Measurements from ENCODE around the gene RNF169. TPM values are rescaled to one million over a fixed set of nuclear protein-coding genes. Genes with fewer than 3 reads are reported as not detected.

RNF169 gene
- total RNA-seq, 1 experiment from 2014 or later = 47.0 TPM

DNA sequence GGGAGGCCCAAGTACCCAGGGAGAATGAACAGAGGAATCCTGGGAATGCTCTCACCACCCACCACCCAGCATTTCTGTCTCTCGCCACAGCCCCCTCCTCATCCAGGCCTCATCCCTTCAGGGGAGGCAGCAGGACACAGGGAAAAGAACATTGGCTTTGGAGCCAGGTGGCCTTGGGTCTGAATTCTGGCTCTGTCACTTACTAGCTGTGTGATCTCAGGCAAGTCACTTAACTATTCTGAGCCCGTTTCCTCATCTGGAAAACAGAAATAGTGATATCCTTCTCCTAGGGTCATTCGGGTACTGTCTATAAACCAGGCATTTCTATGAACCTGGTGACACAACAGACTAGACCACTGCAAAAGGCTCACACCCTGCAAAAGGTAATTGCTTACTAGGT lies 39.5 kb upstream of the RNF169 start:
- H3K4me2 ChIP-seq (ENCODE audit: low read depth, low read length, poor library complexity, severe bottlenecking) = no peak overlapping the region
- no peaks in the 10 kb centered on the region for H3K27me3 ChIP-seq (ENCODE audit: low read length)
- H3K9me2 ChIP-seq (replicated peaks; ENCODE audit: insufficient read depth, low read length) = no peaks in the 10 kb centered on the region
- H3K4me3 ChIP-seq (ENCODE audit: low read length) = no peak overlapping the region
- H3K36me3 ChIP-seq (ENCODE audit: insufficient read depth, low read length) = no peaks in the 10 kb centered on the region
- H3K9me3 ChIP-seq (ENCODE audit: low read length) = no peaks in the 10 kb centered on the region
- H4K20me1 ChIP-seq (ENCODE audit: insufficient read depth, low read depth, low read length) = no peaks in the 10 kb centered on the region
- H2AFZ ChIP-seq (ENCODE audit: low read length) = no peak overlapping the region
- no peak for DNase-seq
- H3K9ac ChIP-seq (ENCODE audit: low read length) = no peak overlapping the region
- no peak overlapping the region for H3K27ac ChIP-seq (ENCODE audit: low read length)
- H3K79me2 ChIP-seq (ENCODE audit: low read length) = no peaks in the 10 kb centered on the region
- no peaks in the 10 kb centered on the region for H3K4me1 ChIP-seq (ENCODE audit: low read length)

DNA sequence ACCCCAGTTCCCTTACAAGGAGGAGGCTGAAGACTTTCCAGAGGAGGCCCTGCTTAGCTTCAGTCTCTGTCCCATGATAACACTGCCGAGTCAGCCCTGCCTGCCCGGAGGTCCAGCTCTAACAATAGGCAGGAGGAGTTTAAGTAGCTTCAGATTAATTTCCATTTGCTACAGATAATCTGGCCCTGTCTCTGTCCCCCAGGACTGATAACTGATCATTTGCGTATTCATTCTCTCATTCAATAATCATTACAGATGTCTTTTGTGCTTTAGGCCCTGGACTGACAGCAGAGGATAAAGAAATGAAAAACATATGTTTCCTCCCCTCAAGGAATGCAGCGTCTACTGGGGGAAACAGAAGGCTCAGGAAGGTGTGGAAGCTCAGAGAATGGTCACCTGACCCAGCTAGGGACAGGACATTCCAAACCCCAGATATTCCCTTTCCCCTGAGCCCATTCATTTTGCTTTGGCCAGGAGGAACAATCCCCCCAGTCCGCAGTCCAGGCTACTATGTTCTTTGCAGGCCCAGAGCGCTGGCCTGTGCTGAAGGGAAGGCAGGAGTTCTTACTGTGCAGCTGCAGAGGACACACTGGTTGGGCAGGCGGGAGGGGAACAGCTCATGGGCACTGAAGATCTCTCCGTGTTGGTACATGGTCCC lies 38.2 kb upstream of the RNF169 start:
- no peak overlapping the region for H3K27ac ChIP-seq (ENCODE audit: low read length)
- no peaks in the 10 kb centered on the region for H3K27me3 ChIP-seq (ENCODE audit: low read length)
- H3K36me3 ChIP-seq (ENCODE audit: insufficient read depth, low read length) = no peaks in the 10 kb centered on the region
- no peak overlapping the region for H3K4me3 ChIP-seq (ENCODE audit: low read length)
- H3K9ac ChIP-seq (ENCODE audit: low read length) = no peak overlapping the region
- H3K4me2 ChIP-seq (ENCODE audit: low read depth, low read length, poor library complexity, severe bottlenecking) = no peak overlapping the region
- DNase-seq = no peak
- no peaks in the 10 kb centered on the region for H4K20me1 ChIP-seq (ENCODE audit: insufficient read depth, low read depth, low read length)
- H2AFZ ChIP-seq (ENCODE audit: low read length) = no peak overlapping the region
- no peaks in the 10 kb centered on the region for H3K9me2 ChIP-seq (replicated peaks; ENCODE audit: insufficient read depth, low read length)
- no peaks in the 10 kb centered on the region for H3K79me2 ChIP-seq (ENCODE audit: low read length)
- no peaks in the 10 kb centered on the region for H3K4me1 ChIP-seq (ENCODE audit: low read length)
- no peaks in the 10 kb centered on the region for H3K9me3 ChIP-seq (ENCODE audit: low read length)

DNA sequence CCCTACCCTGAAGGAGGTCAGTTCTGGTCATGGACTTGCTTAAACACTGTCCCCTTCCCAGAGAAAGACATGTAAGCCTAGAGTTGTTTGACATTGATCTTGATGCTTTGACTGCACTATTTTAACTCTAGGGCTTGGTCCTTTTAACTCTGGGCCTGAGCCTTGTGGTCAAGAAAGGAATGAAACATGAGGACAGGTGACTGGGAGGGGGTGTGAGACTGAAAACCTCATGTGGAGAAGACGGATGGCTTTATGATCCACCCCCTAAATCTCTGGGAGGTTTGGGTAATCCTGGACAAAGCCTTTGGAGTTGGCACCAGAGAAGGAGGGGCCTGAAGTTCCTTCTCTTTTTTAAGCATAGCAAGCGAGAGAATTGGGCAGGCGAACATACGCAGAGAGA lies 35.0 kb upstream of the RNF169 start:
- H4K20me1 ChIP-seq (ENCODE audit: insufficient read depth, low read depth, low read length) = no peaks in the 10 kb centered on the region
- no peak overlapping the region for H3K4me2 ChIP-seq (ENCODE audit: low read depth, low read length, poor library complexity, severe bottlenecking)
- H3K9ac ChIP-seq (ENCODE audit: low read length) = no peak overlapping the region

DNA sequence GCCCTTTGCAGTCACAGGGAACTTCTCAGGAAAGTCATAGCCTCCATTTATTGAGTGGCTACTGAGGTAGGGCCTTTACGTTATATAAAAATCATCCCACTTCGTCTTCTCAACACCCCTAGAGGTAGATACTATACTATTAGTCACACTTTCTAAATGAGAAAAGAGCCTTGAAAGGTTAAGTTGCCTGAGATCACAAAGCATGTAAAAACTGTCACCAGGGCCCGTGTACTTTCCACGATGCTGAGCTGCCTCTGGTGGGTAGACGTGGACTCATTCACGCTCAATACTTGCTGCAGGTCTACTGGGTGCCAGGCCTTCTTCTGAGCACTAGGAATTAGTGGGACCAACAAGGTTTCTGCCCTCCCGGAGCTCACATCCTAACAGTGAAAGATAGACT lies 33.7 kb upstream of the RNF169 start:
- Histone ChIP-seq H3K4me3 (ENCODE audit: low read length) (no peak overlapping the region), H2AFZ (ENCODE audit: low read length) (no peak overlapping the region), H3K27me3 (ENCODE audit: low read length) (no peaks in the 10 kb centered on the region), H3K79me2 (ENCODE audit: low read length) (no peaks in the 10 kb centered on the region), H3K9me2 (replicated peaks; ENCODE audit: insufficient read depth, low read length) (no peaks in the 10 kb centered on the region), H3K4me1 (ENCODE audit: low read length) (no peaks in the 10 kb centered on the region), H3K4me2 (ENCODE audit: low read depth, low read length, poor library complexity, severe bottlenecking) (no peak overlapping the region), H3K27ac (ENCODE audit: low read length) (no peak overlapping the region), H3K9me3 (ENCODE audit: low read length) (no peaks in the 10 kb centered on the region), H3K36me3 (ENCODE audit: insufficient read depth, low read length) (no peaks in the 10 kb centered on the region), H4K20me1 (ENCODE audit: insufficient read depth, low read depth, low read length) (no peaks in the 10 kb centered on the region), H3K9ac (ENCODE audit: low read length) (no peak overlapping the region)
- no peak for DNase-seq

More for the DNA sequence above, 35.0 kb upstream of the RNF169 start:
- Histone ChIP-seq H3K27me3 (ENCODE audit: low read length) (no peaks in the 10 kb centered on the region), H2AFZ (ENCODE audit: low read length) (no peak overlapping the region), H3K27ac (ENCODE audit: low read length) (no peak overlapping the region), H3K9me2 (replicated peaks; ENCODE audit: insufficient read depth, low read length) (no peaks in the 10 kb centered on the region), H3K79me2 (ENCODE audit: low read length) (no peaks in the 10 kb centered on the region), H3K9me3 (ENCODE audit: low read length) (no peaks in the 10 kb centered on the region), H3K36me3 (ENCODE audit: insufficient read depth, low read length) (no peaks in the 10 kb centered on the region), H3K4me1 (ENCODE audit: low read length) (no peaks in the 10 kb centered on the region), H3K4me3 (ENCODE audit: low read length) (no peak overlapping the region)
- no peak for DNase-seq

DNA sequence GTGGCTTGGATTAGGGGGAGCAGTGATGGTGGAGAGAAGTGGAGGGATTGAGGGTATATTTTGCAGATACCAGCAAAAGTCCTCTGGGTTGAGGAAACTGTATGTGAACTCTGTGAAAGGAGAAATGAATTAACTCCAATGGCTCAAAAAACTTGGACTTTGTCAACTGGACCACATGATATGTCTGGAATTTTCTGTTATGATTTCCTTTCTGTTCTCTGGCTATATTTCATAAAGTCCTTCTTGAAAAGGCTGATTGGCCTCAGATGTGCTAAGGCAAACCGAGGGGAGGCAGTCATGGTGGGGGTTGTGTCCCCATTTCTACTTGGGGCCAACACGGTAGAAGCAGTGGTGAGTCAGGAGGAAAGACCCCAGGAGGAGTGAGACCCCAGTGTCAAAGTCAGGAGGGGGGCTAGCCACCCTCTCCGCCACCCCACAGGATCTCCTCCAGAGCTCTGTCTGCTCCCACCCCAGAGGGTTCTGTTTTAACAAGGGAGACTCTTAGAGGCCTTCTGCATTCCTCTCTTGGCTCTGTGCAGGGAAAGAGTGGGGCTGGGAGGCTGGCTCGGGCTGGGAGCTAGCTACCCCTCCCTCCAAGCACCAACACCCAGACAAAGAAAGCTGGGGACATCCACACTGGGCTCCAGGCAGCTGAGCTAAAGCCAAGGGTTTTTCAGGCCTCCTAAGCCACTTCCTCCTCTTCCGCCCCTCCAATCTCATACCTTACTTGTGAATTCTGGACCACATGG lies 31.3 kb upstream of the RNF169 start:
- Histone ChIP-seq H3K27me3 (ENCODE audit: low read length) (no peaks in the 10 kb centered on the region), H2AFZ (ENCODE audit: low read length) (no peak overlapping the region), H3K9ac (ENCODE audit: low read length) (no peak overlapping the region), H3K9me3 (ENCODE audit: low read length) (no peaks in the 10 kb centered on the region), H4K20me1 (ENCODE audit: insufficient read depth, low read depth, low read length) (no peaks in the 10 kb centered on the region), H3K36me3 (ENCODE audit: insufficient read depth, low read length) (no peaks in the 10 kb centered on the region), H3K27ac (ENCODE audit: low read length) (no peak overlapping the region), H3K4me3 (ENCODE audit: low read length) (no peak overlapping the region), H3K4me1 (ENCODE audit: low read length) (no peaks in the 10 kb centered on the region), H3K4me2 (ENCODE audit: low read depth, low read length, poor library complexity, severe bottlenecking) (no peak overlapping the region), H3K9me2 (replicated peaks; ENCODE audit: insufficient read depth, low read length) (no peaks in the 10 kb centered on the region), H3K79me2 (ENCODE audit: low read length) (no peaks in the 10 kb centered on the region)
- no peak for DNase-seq

DNA sequence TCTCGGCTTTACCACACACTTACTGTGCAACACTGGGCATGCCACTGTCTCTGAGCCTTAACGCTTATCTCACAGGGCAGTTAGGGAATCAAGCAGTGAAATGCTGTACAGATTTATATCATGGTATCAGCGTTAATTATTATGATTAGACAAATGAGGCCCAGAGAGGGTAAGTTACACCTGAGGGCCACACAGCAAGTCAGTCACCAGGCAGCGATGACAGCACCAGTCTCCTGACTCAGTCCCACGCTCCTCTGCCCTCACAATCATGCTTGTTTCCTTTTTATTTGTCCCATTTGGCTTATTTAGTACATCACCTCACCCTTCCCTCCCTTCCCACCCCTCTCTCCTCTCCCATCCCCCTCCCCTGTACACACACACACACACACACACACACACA lies 29.6 kb upstream of the RNF169 start:
- no peaks in the 10 kb centered on the region for H3K79me2 ChIP-seq (ENCODE audit: low read length)
- no peak overlapping the region for H3K4me2 ChIP-seq (ENCODE audit: low read depth, low read length, poor library complexity, severe bottlenecking)
- no peaks in the 10 kb centered on the region for H3K9me3 ChIP-seq (ENCODE audit: low read length)
- no peaks in the 10 kb centered on the region for H4K20me1 ChIP-seq (ENCODE audit: insufficient read depth, low read depth, low read length)
- no peak overlapping the region for H2AFZ ChIP-seq (ENCODE audit: low read length)
- H3K27ac ChIP-seq (ENCODE audit: low read length) = no peak overlapping the region
- H3K9ac ChIP-seq (ENCODE audit: low read length) = no peak overlapping the region
- no peaks in the 10 kb centered on the region for H3K4me1 ChIP-seq (ENCODE audit: low read length)
- H3K4me3 ChIP-seq (ENCODE audit: low read length) = no peak overlapping the region
- H3K27me3 ChIP-seq (ENCODE audit: low read length) = no peaks in the 10 kb centered on the region
- no peaks in the 10 kb centered on the region for H3K9me2 ChIP-seq (replicated peaks; ENCODE audit: insufficient read depth, low read length)
- H3K36me3 ChIP-seq (ENCODE audit: insufficient read depth, low read length) = no peaks in the 10 kb centered on the region
- no peak for DNase-seq

DNA sequence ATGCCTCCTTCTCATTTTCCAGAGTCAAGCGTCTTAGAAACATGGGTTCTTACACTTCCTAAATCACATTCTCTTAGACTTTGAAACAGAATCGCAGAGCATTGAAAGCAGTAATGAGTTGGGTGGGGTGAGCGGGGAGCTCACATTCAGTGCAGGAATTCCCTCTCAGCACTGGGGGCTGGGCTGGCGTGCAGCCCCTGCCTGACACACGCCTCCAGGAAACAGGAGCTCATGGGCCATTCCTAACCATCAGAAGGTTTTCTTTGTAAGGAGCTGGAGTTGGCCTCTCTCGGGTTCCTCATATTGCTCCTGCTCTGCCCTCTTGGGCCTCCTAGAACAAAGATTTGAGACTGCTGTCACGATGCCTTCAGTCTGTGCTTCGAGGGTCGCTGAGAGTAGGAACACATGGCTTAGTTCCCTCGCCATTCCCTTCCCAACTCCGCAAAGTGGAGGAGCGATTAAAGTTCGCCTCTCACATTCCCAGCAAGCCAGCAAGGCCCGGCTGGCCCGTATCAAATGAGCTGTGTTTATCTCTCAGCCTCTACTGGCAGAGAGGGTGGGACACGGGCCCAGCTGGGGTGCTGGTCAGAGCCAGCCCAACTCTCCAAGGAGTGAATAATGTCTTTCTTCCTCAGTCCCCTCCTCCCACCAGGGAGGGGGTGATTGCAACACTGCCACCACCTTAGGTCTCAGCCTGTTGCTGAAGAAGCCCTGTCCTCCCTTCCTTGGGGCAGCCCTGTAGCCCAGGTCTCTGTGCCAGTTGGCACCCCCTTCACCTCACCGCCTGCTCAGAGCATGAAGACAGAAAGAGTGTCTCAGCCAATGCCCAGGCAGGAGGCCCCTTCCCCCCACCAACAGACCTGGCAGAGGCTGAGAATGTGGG lies 27.8 kb upstream of the RNF169 start:
- no peak overlapping the region for H3K27ac ChIP-seq (ENCODE audit: low read length)
- no peaks in the 10 kb centered on the region for H3K4me1 ChIP-seq (ENCODE audit: low read length)
- H3K4me2 ChIP-seq (ENCODE audit: low read depth, low read length, poor library complexity, severe bottlenecking) = no peak overlapping the region
- no peak overlapping the region for H3K4me3 ChIP-seq (ENCODE audit: low read length)
- no peaks in the 10 kb centered on the region for H3K36me3 ChIP-seq (ENCODE audit: insufficient read depth, low read length)
- H4K20me1 ChIP-seq (ENCODE audit: insufficient read depth, low read depth, low read length) = no peaks in the 10 kb centered on the region
- H3K9me2 ChIP-seq (replicated peaks; ENCODE audit: insufficient read depth, low read length) = no peaks in the 10 kb centered on the region
- no peaks in the 10 kb centered on the region for H3K9me3 ChIP-seq (ENCODE audit: low read length)
- no peak overlapping the region for H2AFZ ChIP-seq (ENCODE audit: low read length)
- no peaks in the 10 kb centered on the region for H3K27me3 ChIP-seq (ENCODE audit: low read length)
- no peak overlapping the region for H3K9ac ChIP-seq (ENCODE audit: low read length)
- H3K79me2 ChIP-seq (ENCODE audit: low read length) = no peaks in the 10 kb centered on the region
- no peak for DNase-seq

DNA sequence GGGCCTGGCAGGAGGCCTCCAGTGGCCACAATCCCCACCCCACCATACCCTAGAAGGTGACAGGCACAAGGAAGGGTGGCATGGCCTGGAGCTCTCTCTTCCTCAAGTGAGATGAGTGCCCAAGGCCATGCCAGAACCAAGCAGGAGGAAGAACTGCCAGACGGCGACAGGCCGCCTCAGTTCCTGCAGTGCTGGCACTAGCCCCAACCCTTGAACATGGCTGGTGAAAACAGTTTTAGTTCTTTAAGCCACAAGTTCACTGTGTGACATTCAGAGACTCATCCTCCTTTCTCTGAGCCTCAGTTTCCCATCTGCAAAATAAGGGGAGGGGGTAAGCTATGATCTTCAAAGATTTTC lies 27.2 kb upstream of the RNF169 start:
- Histone ChIP-seq H3K27me3 (ENCODE audit: low read length) (no peaks in the 10 kb centered on the region), H3K9me2 (replicated peaks; ENCODE audit: insufficient read depth, low read length) (no peaks in the 10 kb centered on the region), H3K36me3 (ENCODE audit: insufficient read depth, low read length) (no peaks in the 10 kb centered on the region), H3K4me1 (ENCODE audit: low read length) (no peaks in the 10 kb centered on the region), H3K9ac (ENCODE audit: low read length) (no peak overlapping the region), H3K9me3 (ENCODE audit: low read length) (no peaks in the 10 kb centered on the region), H3K4me3 (ENCODE audit: low read length) (no peak overlapping the region), H4K20me1 (ENCODE audit: insufficient read depth, low read depth, low read length) (no peaks in the 10 kb centered on the region), H3K4me2 (ENCODE audit: low read depth, low read length, poor library complexity, severe bottlenecking) (no peak overlapping the region), H3K79me2 (ENCODE audit: low read length) (no peaks in the 10 kb centered on the region), H2AFZ (ENCODE audit: low read length) (no peak overlapping the region), H3K27ac (ENCODE audit: low read length) (no peak overlapping the region)
- DNase-seq = no peak
